PC-9 (cell line): ENCODE results near the gene NUP214.

ENCODE experiments used
- CTCF ChIP-seq: fragments of 200-600 bp; sonication (generic); conservative IDR thresholded peaks from 2 replicates; pipeline ENCODE4 v1.6.1; 2017; ENCODE audit warnings: mixed run types, antibody characterized with exemption, mild to moderate bottlenecking, moderate library complexity
- EZH2 ChIP-seq: fragments of 200-600 bp; sonication (generic); IDR thresholded peaks from 2 replicates; pipeline ENCODE4 v1.8.0; 2017; ENCODE audit warnings: antibody characterized with exemption, low read depth

- TF ChIP-seq CTCF, result no peak
- TF ChIP-seq EZH2, result no peak
Measured at GRCh38 chr9:131259432-131259898, 134.1 kb downstream of the NUP214 start.
